Activated CD8-positive, alpha-beta memory T cell treated with anti-CD3 and anti-CD28 coated beads, Interleukin-2, amount 50 U/mL, for 24 hours (primary cell): ENCODE results near the gene CGNL1.

Source experiments
- DNase-seq: peaks from one replicate; pipeline ENCODE4 v3.0.0-alpha.2; 2020; ENCODE audit errors: extremely low read depth

The CGNL1 gene

GRCh38 chr15:57456559-57456958 is 80.3 kb downstream of the CGNL1 start:
- DNase-seq: no peak

- no peak for DNase-seq
Observed at GRCh38 chr15:57457726-57458125, 81.4 kb downstream of the CGNL1 start.

- no peak for DNase-seq
Observed at GRCh38 chr15:57458356-57458781, 82.1 kb downstream of the CGNL1 start.

GRCh38 chr15:57460208-57460816 is 84.0 kb downstream of the CGNL1 start:
- no peak for DNase-seq

GRCh38 chr15:57461541-57461940 is 85.2 kb downstream of the CGNL1 start:
- DNase-seq: no peak

- no peak for DNase-seq
Observed at GRCh38 chr15:57462381-57462780, 86.1 kb downstream of the CGNL1 start.

GRCh38 chr15:57463360-57463759 is 87.1 kb downstream of the CGNL1 start:
- DNase-seq: no peak

GRCh38 chr15:57464480-57464879 is 88.2 kb downstream of the CGNL1 start:
- DNase-seq: no peak

GRCh38 chr15:57468486-57468885 is 92.2 kb downstream of the CGNL1 start:
- DNase-seq: no peak

GRCh38 chr15:57470543-57470942 is 94.2 kb downstream of the CGNL1 start:
- DNase-seq: no peak

GRCh38 chr15:57472861-57473260 is 96.6 kb downstream of the CGNL1 start:
- DNase-seq: no peak

- DNase-seq: no peak
Observed at GRCh38 chr15:57476533-57476975, 100.2 kb downstream of the CGNL1 start.

GRCh38 chr15:57477736-57478522 is 101.6 kb downstream of the CGNL1 start:
- DNase-seq: no peak

GRCh38 chr15:57479005-57479404 is 102.7 kb downstream of the CGNL1 start:
- no peak for DNase-seq

GRCh38 chr15:57481038-57481705 is 104.9 kb downstream of the CGNL1 start:
- DNase-seq: no peak

- no peak for DNase-seq
Observed at GRCh38 chr15:57485869-57486268, 109.6 kb downstream of the CGNL1 start.

- DNase-seq: no peak
Observed at GRCh38 chr15:57486833-57487232, 110.5 kb downstream of the CGNL1 start.

GRCh38 chr15:57489122-57489521 is 112.8 kb downstream of the CGNL1 start:
- DNase-seq: no peak

- no peak for DNase-seq
Observed at GRCh38 chr15:57493351-57493750, 117.0 kb downstream of the CGNL1 start.

GRCh38 chr15:57494581-57494980 is 118.3 kb downstream of the CGNL1 start:
- no peak for DNase-seq

- DNase-seq: no peak
Observed at GRCh38 chr15:57495041-57495440, 118.7 kb downstream of the CGNL1 start.

GRCh38 chr15:57495554-57496165 is 119.4 kb downstream of the CGNL1 start:
- no peak for DNase-seq

- DNase-seq: no peak
Observed at GRCh38 chr15:57496594-57496945, 120.3 kb downstream of the CGNL1 start.
